Measurements from ENCODE around the gene CD59.
"Not testable (repeated sequence)": the region's sequence is repeated elsewhere in the genome, so short reads cannot be mapped to it uniquely, and the experiment has no call there.

Gene CD59

DNA sequence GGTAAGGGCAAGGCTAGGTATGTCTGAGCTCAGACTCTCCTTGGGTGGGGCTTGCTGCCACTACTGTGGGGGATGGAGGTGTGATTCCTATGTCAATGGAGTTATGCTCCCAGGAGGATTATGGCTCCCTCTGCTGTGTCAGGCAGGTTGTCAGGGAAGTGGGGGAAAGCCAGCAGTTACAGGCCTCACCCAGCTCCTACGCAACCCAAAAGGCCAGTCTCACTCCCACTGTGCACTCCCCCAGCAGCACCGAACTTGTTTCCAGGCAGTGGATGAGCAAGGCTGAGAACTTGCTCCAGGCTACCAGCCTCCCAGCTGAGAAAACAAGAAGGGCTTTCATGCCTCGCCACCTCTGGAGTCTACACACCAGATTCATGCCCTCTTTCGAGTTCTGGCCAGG lies 53.8 kb downstream of the CD59 start:
- DNase-seq (ENCODE audit: low spot score in 2 of 2) (no peak), ATAC-seq (replicated peaks; ENCODE audit: extremely low read depth, poor library complexity, severe bottlenecking) (no peak)
- peaks cover 81% of the 10 kb centered on the region for H3K27me3 Mint-ChIP-seq
- H3K27ac Mint-ChIP-seq (ENCODE audit: low read depth), result no peak overlapping the region
- H3K4me1 Mint-ChIP-seq, result no peaks in the 10 kb centered on the region
- H3K36me3 Mint-ChIP-seq (ENCODE audit: insufficient read depth), result no peaks in the 10 kb centered on the region
- no peaks in the 10 kb centered on the region for H3K9me3 Mint-ChIP-seq
- no peak overlapping the region for H3K4me3 Mint-ChIP-seq

DNA sequence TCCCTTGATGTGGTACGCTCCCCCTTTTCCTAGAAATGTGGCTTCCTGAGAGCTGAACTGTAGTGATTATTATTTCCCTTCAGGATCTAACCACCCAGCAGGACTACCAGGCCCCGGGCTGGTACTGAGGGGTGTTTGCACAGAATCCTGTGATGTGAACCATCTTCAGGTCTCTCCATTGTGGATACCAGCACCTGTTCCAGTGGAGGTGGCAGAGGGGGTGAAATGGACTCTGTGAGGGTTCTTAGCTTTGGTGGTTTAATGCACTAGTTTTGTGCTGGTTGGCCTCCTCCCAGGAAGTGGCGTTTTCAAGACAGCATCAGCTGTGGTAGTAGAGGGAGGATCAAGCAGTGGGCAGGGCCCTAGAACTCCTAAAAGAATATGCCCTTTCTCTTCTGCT lies 54.2 kb downstream of the CD59 start:
- no peak for DNase-seq (ENCODE audit: low spot score in 2 of 2)
- H3K4me3 Mint-ChIP-seq, result no peak overlapping the region
- no peaks in the 10 kb centered on the region for H3K9me3 Mint-ChIP-seq
- no peaks in the 10 kb centered on the region for H3K36me3 Mint-ChIP-seq (ENCODE audit: insufficient read depth)
- H3K27ac Mint-ChIP-seq (ENCODE audit: low read depth), result no peak overlapping the region
- no peak for ATAC-seq (replicated peaks; ENCODE audit: extremely low read depth, poor library complexity, severe bottlenecking)
- H3K27me3 Mint-ChIP-seq, result peaks cover 85% of the 10 kb centered on the region
- no peaks in the 10 kb centered on the region for H3K4me1 Mint-ChIP-seq

DNA sequence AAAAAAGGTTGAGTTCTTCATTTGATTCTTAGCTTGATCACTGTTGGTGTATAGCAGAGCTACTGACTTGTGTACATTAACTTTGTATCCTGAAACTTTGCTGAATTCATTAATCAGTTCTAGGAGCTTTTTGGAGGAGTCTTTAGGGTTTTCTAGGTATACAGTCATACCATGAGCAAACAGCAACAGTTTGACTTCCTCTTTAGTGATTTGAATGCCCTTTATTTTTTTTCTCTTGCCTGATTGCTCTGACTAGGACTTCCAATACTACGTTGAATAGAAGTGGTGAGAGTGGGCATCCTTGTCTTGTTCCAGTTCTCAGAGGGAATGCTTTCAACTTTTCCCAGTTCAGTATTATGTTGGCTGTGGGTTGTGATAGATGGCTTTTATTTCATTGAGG lies 57.6 kb downstream of the CD59 start:
- not testable (repeated sequence) for H3K9me3 Mint-ChIP-seq; H3K4me1 Mint-ChIP-seq; H3K36me3 Mint-ChIP-seq (ENCODE audit: insufficient read depth); DNase-seq (ENCODE audit: low spot score in 2 of 2); ATAC-seq (replicated peaks; ENCODE audit: extremely low read depth, poor library complexity, severe bottlenecking); H3K4me3 Mint-ChIP-seq; H3K27ac Mint-ChIP-seq (ENCODE audit: low read depth)
- peaks cover 68% of the 10 kb centered on the region for H3K27me3 Mint-ChIP-seq

DNA sequence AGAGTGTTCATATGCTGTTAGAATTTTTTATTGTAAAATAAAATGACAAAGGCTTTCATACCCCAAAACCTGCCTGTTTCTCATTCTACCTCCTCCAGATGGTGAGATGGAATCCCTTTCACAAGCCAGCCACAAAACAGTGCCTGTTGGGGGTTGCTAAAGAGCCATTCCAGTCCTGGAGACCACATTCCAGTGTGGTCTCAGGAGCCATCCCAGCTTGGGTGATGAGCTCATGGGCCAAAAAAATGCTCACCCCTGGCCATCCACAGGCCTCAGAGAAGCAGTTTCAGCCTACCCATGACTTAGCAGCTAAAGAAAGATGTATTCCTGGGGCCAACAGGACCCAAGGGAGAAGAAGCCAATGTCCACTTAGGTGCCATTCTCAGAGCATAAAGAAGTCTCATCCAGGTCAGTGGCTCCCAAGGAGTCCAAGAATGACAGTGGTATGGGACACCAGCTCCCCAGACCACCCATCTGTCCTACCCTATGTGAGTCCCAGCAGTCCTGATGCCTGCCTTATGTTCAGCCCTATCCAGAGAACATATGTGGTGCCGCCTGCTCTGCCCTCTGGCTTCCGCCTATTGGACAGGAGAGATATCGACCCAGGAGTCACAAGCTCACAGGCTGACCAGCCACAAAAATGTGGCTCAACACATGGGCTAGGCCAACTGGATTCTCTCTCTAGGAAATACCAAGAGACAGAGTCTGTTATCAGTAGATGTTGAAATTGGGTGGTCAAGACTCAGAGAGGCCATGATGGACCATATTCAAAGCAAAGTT lies 62.0 kb downstream of the CD59 start:
- DNase-seq (ENCODE audit: low spot score in 2 of 2), result no peak
- no peaks in the 10 kb centered on the region for H3K4me1 Mint-ChIP-seq
- peaks cover 49% of the 10 kb centered on the region for H3K27me3 Mint-ChIP-seq

DNA sequence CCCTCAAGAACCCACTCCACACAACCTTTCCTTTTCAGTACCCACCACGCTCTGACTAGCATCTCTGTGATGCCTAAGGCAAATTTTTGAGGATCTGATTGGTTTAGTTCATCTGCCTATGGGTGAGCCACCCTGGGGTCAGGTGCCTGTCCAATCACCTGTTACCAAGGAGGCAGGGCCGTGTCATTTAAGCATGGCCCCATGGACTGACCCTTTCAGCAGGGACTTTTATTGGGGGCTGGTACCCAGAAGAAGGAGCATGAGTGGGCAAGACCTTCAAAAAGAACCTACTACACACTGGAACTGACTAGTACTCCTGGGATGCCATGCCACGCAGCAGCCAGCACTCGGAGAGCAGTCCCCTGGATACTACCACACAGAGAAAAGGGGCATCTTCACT lies 64.0 kb downstream of the CD59 start:
- Mint-ChIP-seq H3K4me3 (no peak overlapping the region), H3K4me1 (no peaks in the 10 kb centered on the region), H3K27me3 (peaks cover 42% of the 10 kb centered on the region), H3K36me3 (ENCODE audit: insufficient read depth) (peaks cover 3% of the 10 kb centered on the region), H3K9me3 (no peaks in the 10 kb centered on the region), H3K27ac (ENCODE audit: low read depth) (no peak overlapping the region)
- DNase-seq (ENCODE audit: low spot score in 2 of 2), result no peak
- ATAC-seq (replicated peaks; ENCODE audit: extremely low read depth, poor library complexity, severe bottlenecking), result no peak

More for the DNA sequence above, 62.0 kb downstream of the CD59 start:
- no peak overlapping the region for H3K4me3 Mint-ChIP-seq
- ATAC-seq (replicated peaks; ENCODE audit: extremely low read depth, poor library complexity, severe bottlenecking), result no peak
- peaks cover 3% of the 10 kb centered on the region for H3K36me3 Mint-ChIP-seq (ENCODE audit: insufficient read depth)
- H3K9me3 Mint-ChIP-seq, result no peaks in the 10 kb centered on the region
- no peak overlapping the region for H3K27ac Mint-ChIP-seq (ENCODE audit: low read depth)

DNA sequence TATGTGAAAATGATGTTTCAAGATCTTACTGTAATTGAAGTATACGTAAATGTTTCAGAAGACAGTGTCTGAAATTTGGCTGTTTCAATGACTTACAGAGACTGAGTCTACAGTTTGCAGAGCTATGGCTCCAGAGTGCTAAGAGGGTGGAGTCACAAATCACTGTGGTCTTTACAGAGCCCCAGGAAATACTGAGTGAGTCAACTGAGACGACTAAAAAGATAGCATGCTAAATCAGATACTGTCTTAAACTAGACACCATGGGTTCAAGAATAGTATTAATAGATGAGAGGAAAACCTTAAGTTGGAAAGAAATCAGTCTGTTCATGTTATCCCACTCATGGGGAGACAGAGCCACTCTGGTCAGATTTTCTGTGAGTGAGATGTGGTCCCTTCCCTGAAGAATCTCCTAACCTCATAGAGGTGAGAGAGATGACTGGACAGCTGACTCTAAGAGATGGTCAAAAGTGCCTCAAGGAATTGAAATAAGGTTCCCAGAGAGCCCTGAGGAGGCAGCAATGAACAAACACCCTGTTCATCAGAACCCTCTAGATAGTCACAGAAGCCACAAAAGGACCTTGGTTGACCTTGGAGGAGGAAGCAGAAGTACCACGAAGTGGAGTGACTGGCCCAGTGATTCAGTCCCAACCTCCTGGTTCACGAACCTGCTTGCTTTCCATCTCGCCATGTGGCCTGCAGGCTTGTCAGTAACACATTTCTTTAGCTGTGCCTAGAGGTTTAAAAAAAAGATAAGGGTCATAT lies 65.8 kb downstream of the CD59 start:
- Mint-ChIP-seq H3K27ac (ENCODE audit: low read depth) (no peak overlapping the region), H3K9me3 (no peaks in the 10 kb centered on the region), H3K36me3 (ENCODE audit: insufficient read depth) (peaks cover 3% of the 10 kb centered on the region), H3K4me3 (no peak overlapping the region), H3K27me3 (peaks cover 48% of the 10 kb centered on the region), H3K4me1 (no peaks in the 10 kb centered on the region)
- ATAC-seq (replicated peaks; ENCODE audit: extremely low read depth, poor library complexity, severe bottlenecking), result no peak
- DNase-seq (ENCODE audit: low spot score in 2 of 2), result no peak

DNA sequence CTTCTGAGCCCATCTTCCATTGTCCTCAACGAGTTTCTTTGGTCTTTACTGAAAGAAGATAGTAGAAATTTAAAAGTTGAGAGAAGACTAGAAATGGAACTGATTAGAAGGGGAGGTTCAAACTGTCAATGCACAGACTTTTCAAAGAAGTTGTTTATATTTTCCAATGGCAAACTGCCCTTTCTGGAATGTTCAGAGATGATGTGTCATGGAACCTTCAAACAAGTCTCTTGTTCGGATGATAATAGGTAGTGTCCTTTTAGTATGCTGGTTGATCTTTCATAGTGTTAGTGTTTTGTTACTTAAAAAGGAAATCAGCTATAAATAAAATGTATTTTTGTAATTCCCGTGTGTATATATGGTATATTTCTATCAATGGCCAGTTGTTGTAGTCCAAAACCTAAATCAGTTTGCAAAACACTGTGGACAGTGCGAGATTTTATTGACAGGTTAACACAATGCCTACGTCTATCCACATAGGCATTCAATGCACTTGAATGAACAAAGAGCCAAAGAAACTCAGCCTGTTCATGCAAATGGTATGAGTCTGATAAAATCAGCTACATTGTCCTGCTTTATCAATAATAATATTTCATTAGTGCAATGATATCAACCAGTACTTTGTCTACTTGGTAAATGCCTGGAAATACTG lies 66.5 kb downstream of the CD59 start:
- Mint-ChIP-seq H3K4me3 (no peak overlapping the region), H3K36me3 (ENCODE audit: insufficient read depth) (peaks cover 3% of the 10 kb centered on the region), H3K27ac (ENCODE audit: low read depth) (no peak overlapping the region), H3K27me3 (peaks cover 48% of the 10 kb centered on the region), H3K4me1 (no peaks in the 10 kb centered on the region), H3K9me3 (no peaks in the 10 kb centered on the region)
- DNase-seq (ENCODE audit: low spot score in 2 of 2) (no peak), ATAC-seq (replicated peaks; ENCODE audit: extremely low read depth, poor library complexity, severe bottlenecking) (no peak)

DNA sequence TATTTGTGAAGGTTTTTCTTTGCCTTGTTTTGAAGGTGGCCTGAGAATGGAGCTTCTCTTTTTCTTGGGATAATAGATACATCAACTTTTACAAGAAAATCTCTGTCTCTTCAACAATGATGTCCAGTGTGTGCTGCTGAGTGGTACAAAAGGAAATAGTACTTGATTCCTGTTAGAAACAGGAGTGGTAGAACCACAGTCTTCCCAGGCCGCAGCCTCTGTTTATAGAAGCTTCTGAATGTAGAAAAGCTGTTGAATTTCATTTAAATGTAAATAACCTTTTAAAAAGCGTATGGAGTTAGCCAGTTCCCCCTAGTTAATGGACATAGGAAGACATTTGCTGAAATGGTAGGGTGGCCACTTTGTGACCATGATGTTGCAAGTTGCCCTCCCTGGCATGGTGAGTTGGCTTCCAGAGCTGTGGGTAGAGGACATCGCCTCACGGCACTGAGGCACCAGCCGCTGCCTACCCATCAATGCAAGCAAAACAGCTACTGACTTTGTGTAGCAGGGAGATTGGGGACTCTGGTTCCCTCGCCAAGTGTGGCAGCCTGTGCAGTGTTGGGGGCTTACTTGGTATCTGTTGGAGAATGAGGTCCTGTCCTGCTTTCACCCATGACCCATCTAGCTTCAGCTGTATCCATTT lies 67.1 kb downstream of the CD59 start:
- H3K4me1 Mint-ChIP-seq, result no peaks in the 10 kb centered on the region
- no peak overlapping the region for H3K27ac Mint-ChIP-seq (ENCODE audit: low read depth)
- no peaks in the 10 kb centered on the region for H3K9me3 Mint-ChIP-seq
- H3K36me3 Mint-ChIP-seq (ENCODE audit: insufficient read depth), result peaks cover 3% of the 10 kb centered on the region
- H3K4me3 Mint-ChIP-seq, result no peak overlapping the region
- ATAC-seq (replicated peaks; ENCODE audit: extremely low read depth, poor library complexity, severe bottlenecking) (no peak), DNase-seq (ENCODE audit: low spot score in 2 of 2) (no peak)
- H3K27me3 Mint-ChIP-seq, result peaks cover 54% of the 10 kb centered on the region

DNA sequence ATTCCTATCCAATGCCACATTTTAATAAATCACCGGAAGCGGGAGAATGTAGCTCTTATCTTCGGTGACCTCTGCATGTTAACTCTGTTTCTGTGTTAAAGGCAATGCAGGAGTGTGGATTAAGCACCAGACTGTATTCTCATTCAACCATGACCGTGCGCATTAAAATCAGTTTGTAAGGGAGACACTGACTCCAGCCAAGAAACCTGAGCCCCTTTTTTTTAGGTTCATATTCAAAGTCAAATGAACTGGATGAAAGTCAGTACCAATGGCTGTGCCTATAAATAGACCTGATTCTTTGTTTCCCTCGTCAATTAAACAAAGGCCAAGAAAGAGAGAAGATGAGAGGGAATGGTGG lies 67.8 kb downstream of the CD59 start:
- Mint-ChIP-seq H3K4me1 (no peaks in the 10 kb centered on the region), H3K27me3 (peaks cover 60% of the 10 kb centered on the region), H3K9me3 (no peaks in the 10 kb centered on the region), H3K27ac (ENCODE audit: low read depth) (no peak overlapping the region), H3K4me3 (no peak overlapping the region), H3K36me3 (ENCODE audit: insufficient read depth) (peaks cover 3% of the 10 kb centered on the region)
- no peak for ATAC-seq (replicated peaks; ENCODE audit: extremely low read depth, poor library complexity, severe bottlenecking)
- DNase-seq (ENCODE audit: low spot score in 2 of 2), result no peak

DNA sequence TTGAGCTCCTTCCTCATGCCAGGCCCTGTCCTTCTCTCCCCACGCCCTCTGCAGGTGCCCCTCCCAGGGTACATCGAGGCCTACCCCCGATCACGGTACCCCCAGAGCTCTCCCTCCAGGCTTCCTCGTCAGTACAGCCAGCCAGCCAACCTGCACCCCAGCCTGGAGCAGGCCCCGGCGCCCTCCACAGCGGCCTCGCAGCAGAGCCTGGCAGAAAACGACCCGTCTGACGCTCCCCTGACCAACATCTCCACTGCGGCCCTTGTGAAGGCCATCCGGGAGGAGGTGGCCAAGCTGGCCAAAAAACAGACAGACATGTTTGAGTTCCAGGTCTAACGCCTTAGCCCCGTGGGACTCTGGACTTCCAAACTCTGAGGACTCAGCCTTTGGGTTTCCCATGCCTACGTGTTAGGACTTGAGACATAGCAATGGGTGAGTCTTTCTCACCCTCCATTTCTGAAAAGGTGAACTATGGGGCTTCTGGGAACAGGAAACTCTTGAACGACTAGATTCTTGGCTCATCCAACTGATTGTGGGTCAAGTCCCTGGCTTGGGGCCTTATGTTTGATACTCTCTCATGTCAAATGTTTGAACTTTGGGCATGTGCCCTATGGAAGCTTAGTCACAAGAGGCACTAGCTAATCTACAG lies 68.3 kb downstream of the CD59 start:
- no peaks in the 10 kb centered on the region for H3K9me3 Mint-ChIP-seq
- DNase-seq (ENCODE audit: low spot score in 2 of 2), result no peak
- no peak overlapping the region for H3K4me3 Mint-ChIP-seq
- H3K4me1 Mint-ChIP-seq, result no peaks in the 10 kb centered on the region
- ATAC-seq (replicated peaks; ENCODE audit: extremely low read depth, poor library complexity, severe bottlenecking), result no peak
- H3K27me3 Mint-ChIP-seq, result peaks cover 65% of the 10 kb centered on the region
- H3K27ac Mint-ChIP-seq (ENCODE audit: low read depth), result no peak overlapping the region
- H3K36me3 Mint-ChIP-seq (ENCODE audit: insufficient read depth), result peaks cover 3% of the 10 kb centered on the region

DNA sequence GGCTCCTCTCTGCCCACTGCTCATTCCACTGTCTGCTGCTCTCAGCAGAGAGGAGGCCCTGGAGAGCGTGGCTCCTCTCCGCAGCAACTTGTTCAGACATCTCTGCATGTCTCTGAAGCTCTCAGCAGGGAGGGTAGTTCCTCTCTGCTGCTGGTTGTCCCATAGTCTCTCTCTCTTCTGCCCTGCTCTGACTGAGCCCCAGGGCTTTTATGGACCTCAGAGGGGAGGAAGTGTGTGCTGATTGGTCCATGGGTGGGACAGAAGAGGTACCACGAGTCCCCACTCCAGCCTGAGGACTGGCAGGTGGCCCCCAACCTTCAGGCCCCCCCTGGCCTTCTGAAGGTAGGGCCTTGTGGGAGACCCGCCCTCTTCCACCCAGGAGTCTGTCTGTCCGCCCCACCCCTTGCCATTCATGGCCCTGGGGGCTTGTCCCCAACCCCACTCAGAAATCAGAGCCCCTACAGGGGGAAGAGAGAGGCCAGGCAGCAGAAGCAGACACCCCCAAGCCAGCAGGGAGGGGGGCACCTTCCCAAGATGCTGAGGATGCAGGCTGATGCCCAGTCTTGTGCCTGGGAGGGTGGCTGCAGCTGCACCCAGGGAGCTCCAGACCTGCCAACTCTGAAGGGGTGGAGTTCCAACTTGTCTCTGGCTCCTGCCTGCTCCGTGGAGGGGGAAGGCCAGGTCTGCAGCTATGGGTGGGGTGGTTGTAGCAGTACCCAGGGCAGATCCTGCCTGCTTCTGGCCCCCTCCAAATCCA lies 70.7 kb downstream of the CD59 start:
- Mint-ChIP-seq H3K27me3 (peaks cover 42% of the 10 kb centered on the region), H3K36me3 (ENCODE audit: insufficient read depth) (no peaks in the 10 kb centered on the region), H3K4me3 (no peak overlapping the region), H3K27ac (ENCODE audit: low read depth) (no peak overlapping the region), H3K4me1 (no peaks in the 10 kb centered on the region), H3K9me3 (no peaks in the 10 kb centered on the region)
- ATAC-seq (replicated peaks; ENCODE audit: extremely low read depth, poor library complexity, severe bottlenecking), result no peak
- no peak for DNase-seq (ENCODE audit: low spot score in 2 of 2)

DNA sequence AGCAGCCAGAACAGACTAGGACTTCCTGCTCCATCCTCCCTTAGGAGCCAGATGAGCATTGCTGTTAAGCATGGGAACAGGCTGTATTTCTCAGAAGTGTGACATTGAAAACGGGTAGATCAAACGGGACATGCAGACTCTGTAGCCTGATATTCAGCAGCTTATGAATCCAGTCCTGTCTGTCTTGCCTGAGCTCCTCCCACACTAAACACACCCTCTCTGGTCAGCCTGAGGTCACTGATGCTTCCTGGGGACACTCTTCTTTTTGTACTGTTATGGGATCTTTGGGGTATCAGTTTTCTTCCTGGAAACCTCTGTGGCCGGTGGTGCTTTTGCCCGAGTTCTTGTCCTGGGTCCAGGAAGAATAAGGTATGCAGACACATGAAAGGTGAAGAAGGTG lies 71.4 kb downstream of the CD59 start:
- Mint-ChIP-seq H3K9me3 (no peaks in the 10 kb centered on the region), H3K4me3 (no peak overlapping the region), H3K27ac (ENCODE audit: low read depth) (no peak overlapping the region), H3K4me1 (no peaks in the 10 kb centered on the region), H3K27me3 (peaks cover 44% of the 10 kb centered on the region), H3K36me3 (ENCODE audit: insufficient read depth) (no peaks in the 10 kb centered on the region)
- ATAC-seq (replicated peaks; ENCODE audit: extremely low read depth, poor library complexity, severe bottlenecking) (no peak), DNase-seq (ENCODE audit: low spot score in 2 of 2) (no peak)

Data from central memory CD8-positive, alpha-beta T cell (primary cell).